Measurements from ENCODE around the gene ABCD1.
A peak's percentile ranks its signal among the peaks of the same experiment; 100 is the strongest.

GRCh38 chrX:153780678-153781427 is 56.2 kb downstream of the ABCD1 start, which contains the start of gene SRPK3:
- no peak for TF ChIP-seq POLR2A (IDR thresholded peaks at IDR 0.05)
- TF ChIP-seq CTCF (IDR thresholded peaks at IDR 0.05 in 8 of 11, conservative IDR thresholded peaks at IDR 0.05 in 3 of 11) = no peak
- peak in 1 of 3 donors; percentile 24 for TF ChIP-seq POLR2AphosphoS5 (IDR thresholded peaks at IDR 0.05)
